Measurements from ENCODE around the gene CDIP1.

Gene CDIP1

DNA sequence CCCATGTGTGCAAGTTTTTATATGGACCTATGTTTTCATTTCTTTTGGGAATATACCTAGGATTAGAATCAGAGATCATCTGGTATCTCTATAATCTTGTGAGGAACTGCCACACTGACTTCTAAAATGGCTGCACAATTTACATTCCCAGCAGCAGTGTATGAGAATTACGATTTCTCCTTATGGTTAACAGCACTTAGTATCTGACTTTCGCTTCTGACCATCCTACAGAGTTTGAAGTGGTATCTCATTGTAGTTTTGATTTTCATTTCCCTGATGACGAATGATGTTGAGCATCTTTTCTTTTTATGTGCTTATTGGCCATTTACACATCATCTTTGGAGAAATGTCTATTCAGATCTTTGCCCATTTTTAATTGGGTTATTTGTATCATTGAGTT, 27.6 kb upstream of the CDIP1 start:
- Histone ChIP-seq H3K27me3 (ENCODE audit: control insufficient read depth, insufficient read depth, low read length) (peaks cover 39% of the 10 kb centered on the region), H3K9ac (ENCODE audit: low read depth, low read length) (no peak overlapping the region), H3K4me1 (ENCODE audit: control insufficient read depth, insufficient read depth, low read length) (no peaks in the 10 kb centered on the region), H3K4me3 (ENCODE audit: low read length) (no peak overlapping the region), H3K4me2 (ENCODE audit: low read length) (no peak overlapping the region), H3K36me3 (ENCODE audit: insufficient read depth, low read length) (no peaks in the 10 kb centered on the region), H3K9me3 (replicated peaks; ENCODE audit: low read length) (no peaks in the 10 kb centered on the region)

DNA sequence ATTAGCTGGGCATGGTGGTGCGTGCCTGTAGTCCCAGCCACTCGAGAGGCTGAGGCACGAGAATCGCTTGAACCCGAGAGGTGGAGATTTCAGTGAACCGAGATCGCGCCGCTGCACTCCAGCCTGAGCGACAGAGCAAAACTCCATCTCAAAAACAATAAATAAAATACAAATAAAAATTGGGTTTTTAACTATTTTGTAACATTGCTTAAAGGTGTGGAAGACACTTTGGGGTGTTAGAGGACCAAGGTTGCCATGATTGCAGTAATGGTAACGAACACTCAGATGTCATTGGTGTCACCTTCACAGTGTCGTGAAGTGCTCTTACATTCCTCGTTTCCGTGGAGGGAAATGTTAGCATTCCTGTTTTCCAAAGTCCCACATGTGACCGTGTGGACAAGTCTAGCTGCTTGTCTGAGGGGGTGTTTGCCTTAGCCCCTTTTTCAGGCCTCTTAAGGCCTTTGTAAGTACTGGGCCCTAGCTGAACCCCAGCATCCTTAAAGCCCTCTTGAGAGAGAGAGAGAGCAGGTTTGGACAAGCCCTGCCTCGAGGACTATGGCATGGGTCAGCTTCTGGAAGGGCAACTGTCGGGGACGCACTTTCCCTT, 26.2 kb upstream of the CDIP1 start:
- Histone ChIP-seq H3K4me3 (ENCODE audit: low read length) (no peak overlapping the region), H3K27me3 (ENCODE audit: control insufficient read depth, insufficient read depth, low read length) (peaks cover 40% of the 10 kb centered on the region), H3K36me3 (ENCODE audit: insufficient read depth, low read length) (no peaks in the 10 kb centered on the region), H3K9me3 (replicated peaks; ENCODE audit: low read length) (no peaks in the 10 kb centered on the region), H3K4me2 (ENCODE audit: low read length) (no peak overlapping the region), H3K9ac (ENCODE audit: low read depth, low read length) (no peak overlapping the region), H3K4me1 (ENCODE audit: control insufficient read depth, insufficient read depth, low read length) (no peaks in the 10 kb centered on the region)

DNA sequence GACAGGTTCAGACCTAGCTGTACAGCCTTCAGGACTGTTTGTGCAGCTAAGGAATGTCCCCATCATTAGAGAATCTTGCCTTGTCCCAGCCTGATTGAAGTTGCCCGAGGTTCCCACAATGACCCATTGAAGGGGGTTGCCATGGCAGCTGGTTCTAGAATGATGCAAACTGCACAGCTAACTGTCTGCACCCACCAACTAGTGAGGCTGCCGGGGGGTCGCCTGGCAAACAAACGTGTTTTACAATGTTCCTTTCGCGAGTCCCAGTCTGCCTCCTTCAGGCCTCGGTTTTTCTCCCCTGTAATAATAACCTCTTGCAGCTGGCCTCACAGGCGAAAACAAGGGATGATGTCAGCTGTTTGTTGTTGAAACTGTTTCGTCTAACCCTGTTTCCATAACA, 23.0 kb upstream of the CDIP1 start:
- peaks cover 39% of the 10 kb centered on the region for H3K27me3 ChIP-seq (ENCODE audit: control insufficient read depth, insufficient read depth, low read length)
- no peaks in the 10 kb centered on the region for H3K9me3 ChIP-seq (replicated peaks; ENCODE audit: low read length)
- H3K4me2 ChIP-seq (ENCODE audit: low read length), result no peak overlapping the region
- H3K9ac ChIP-seq (ENCODE audit: low read depth, low read length), result no peak overlapping the region
- no peaks in the 10 kb centered on the region for H3K36me3 ChIP-seq (ENCODE audit: insufficient read depth, low read length)
- no peaks in the 10 kb centered on the region for H3K4me1 ChIP-seq (ENCODE audit: control insufficient read depth, insufficient read depth, low read length)
- H3K4me3 ChIP-seq (ENCODE audit: low read length), result no peak overlapping the region

DNA sequence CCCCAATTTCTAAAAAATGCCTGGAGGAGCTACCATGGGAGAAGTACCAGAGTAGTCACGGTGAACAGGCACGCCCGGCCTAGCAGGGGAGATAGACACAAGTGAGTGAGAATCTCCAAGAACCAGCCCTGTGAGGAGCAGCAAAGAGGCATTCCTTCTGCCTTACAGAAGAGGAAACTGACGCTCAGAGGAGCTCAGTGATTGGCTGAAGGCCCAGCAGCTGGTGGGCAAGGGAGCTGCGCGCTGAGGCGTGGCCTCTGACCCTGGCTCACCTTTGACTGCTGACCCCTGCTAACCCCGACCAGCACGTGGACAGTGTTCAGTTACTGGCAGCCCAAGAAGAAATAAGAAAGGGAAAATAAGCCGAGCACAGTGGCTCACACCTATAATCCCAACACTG, 19.4 kb upstream of the CDIP1 start:
- Histone ChIP-seq H3K27me3 (ENCODE audit: control insufficient read depth, insufficient read depth, low read length) (peaks cover 37% of the 10 kb centered on the region), H3K9ac (ENCODE audit: low read depth, low read length) (no peak overlapping the region), H3K4me1 (ENCODE audit: control insufficient read depth, insufficient read depth, low read length) (no peaks in the 10 kb centered on the region), H3K36me3 (ENCODE audit: insufficient read depth, low read length) (no peaks in the 10 kb centered on the region), H3K4me3 (ENCODE audit: low read length) (no peak overlapping the region), H3K9me3 (replicated peaks; ENCODE audit: low read length) (no peaks in the 10 kb centered on the region), H3K4me2 (ENCODE audit: low read length) (no peak overlapping the region)

DNA sequence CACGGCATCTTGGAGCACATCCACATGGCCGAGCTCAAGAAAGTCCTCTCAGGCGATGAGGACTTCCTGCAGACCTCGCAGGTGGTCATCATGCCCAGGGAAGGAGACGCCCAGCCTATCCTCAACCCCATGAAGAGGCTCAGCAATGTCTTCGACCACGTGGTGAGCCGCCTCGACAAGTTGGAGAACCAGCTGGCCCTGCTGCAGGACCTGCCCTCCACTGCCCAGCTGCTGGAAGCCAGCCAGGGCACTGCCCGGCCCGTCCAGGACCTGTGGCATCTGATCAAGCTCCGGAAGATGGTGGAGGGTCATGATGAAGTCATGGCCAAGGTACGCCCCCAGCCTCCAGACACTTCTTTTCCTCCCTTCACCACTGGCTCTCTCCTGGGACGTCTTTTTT, 18.0 kb upstream of the CDIP1 start:
- Histone ChIP-seq H3K27me3 (ENCODE audit: control insufficient read depth, insufficient read depth, low read length) (peaks cover 38% of the 10 kb centered on the region), H3K4me2 (ENCODE audit: low read length) (no peak overlapping the region), H3K36me3 (ENCODE audit: insufficient read depth, low read length) (no peaks in the 10 kb centered on the region), H3K4me3 (ENCODE audit: low read length) (no peak overlapping the region), H3K9me3 (replicated peaks; ENCODE audit: low read length) (no peaks in the 10 kb centered on the region), H3K9ac (ENCODE audit: low read depth, low read length) (no peak overlapping the region), H3K4me1 (ENCODE audit: control insufficient read depth, insufficient read depth, low read length) (no peaks in the 10 kb centered on the region)

DNA sequence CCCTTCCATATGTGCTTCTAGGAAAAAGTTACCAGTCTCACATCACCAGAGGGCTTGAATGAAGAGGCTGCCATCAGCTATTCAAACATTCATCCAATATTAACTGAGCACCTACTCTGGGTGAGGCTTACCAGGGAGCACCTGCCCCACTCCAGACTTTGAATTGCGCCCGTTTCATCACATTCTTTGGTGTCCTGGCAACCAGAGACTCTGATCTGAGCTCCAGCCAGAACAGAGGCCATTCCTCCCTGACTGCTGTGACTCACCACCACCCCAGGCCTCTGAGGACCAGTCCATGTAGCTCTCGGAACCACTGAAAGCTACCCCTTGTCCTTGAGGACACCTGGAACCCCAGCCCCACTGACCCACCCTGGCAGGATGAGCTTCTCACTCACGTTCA, 17.5 kb upstream of the CDIP1 start, which contains the start of gene C16orf96:
Gene C16orf96, plus strand, starts transcription at position 229 of the 400 bp plus-strand sequence. Its CDS starts 150 bp downstream, at position 379.
- peaks cover 33% of the 10 kb centered on the region for H3K27me3 ChIP-seq (ENCODE audit: control insufficient read depth, insufficient read depth, low read length)
- no peaks in the 10 kb centered on the region for H3K9me3 ChIP-seq (replicated peaks; ENCODE audit: low read length)
- no peak within 1 kb of the TSS for H3K4me2 ChIP-seq (ENCODE audit: low read length)
- no peaks in the 10 kb centered on the region for H3K4me1 ChIP-seq (ENCODE audit: control insufficient read depth, insufficient read depth, low read length)
- no peak within 1 kb of the TSS for H3K9ac ChIP-seq (ENCODE audit: low read depth, low read length)
- no peak within 1 kb of the TSS for H3K4me3 ChIP-seq (ENCODE audit: low read length)
- H3K36me3 ChIP-seq (ENCODE audit: insufficient read depth, low read length), result no peaks in the 10 kb centered on the region

DNA sequence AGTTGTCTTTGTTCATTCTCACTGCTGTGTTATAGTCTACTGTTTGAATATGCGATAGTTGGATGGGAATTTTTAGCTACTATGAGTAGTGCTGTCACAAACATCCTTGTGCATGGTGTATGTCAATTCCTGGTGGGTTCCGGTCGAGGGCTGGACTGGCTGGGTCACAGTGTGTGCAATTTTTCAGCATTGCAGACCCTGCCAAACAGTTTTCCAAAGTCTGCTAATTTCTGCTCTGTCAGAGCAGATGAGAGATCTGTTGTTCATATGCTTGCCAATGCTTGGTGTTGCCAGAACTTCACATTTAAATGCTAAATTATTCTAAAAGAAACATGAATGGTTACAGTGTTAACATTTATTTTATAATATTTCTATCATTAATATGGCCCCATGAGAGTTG, 14.0 kb upstream of the CDIP1 start:
- Histone ChIP-seq H3K36me3 (ENCODE audit: insufficient read depth, low read length) (no peaks in the 10 kb centered on the region), H3K9me3 (replicated peaks; ENCODE audit: low read length) (no peaks in the 10 kb centered on the region), H3K4me3 (ENCODE audit: low read length) (no peak overlapping the region), H3K4me2 (ENCODE audit: low read length) (no peak overlapping the region), H3K9ac (ENCODE audit: low read depth, low read length) (no peak overlapping the region), H3K27me3 (ENCODE audit: control insufficient read depth, insufficient read depth, low read length) (peaks cover 41% of the 10 kb centered on the region), H3K4me1 (ENCODE audit: control insufficient read depth, insufficient read depth, low read length) (no peaks in the 10 kb centered on the region)

DNA sequence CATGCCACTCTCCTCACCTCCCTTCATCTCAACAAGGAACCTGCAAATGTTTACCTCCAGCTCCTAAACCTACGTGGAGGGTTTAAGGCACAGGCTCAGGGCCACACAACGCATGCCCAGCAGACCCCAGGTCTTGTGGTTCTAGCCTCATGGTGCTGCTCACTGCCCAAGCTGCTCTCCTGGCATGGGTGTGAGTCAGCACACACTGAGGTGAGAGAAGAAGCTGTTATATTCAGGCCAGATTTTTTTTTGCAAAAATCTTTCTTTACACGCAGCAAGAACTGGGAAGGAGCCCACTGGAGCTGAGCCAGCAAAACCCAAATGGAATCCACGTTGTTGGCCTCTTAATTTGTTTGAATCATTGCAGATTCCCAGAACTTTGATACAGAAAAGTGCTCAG, 12.0 kb upstream of the CDIP1 start:
- Histone ChIP-seq H3K4me1 (ENCODE audit: control insufficient read depth, insufficient read depth, low read length) (no peaks in the 10 kb centered on the region), H3K4me3 (ENCODE audit: low read length) (no peak overlapping the region), H3K9ac (ENCODE audit: low read depth, low read length) (no peak overlapping the region), H3K27me3 (ENCODE audit: control insufficient read depth, insufficient read depth, low read length) (peaks cover 32% of the 10 kb centered on the region), H3K36me3 (ENCODE audit: insufficient read depth, low read length) (no peaks in the 10 kb centered on the region), H3K9me3 (replicated peaks; ENCODE audit: low read length) (no peaks in the 10 kb centered on the region), H3K4me2 (ENCODE audit: low read length) (no peak overlapping the region)

DNA sequence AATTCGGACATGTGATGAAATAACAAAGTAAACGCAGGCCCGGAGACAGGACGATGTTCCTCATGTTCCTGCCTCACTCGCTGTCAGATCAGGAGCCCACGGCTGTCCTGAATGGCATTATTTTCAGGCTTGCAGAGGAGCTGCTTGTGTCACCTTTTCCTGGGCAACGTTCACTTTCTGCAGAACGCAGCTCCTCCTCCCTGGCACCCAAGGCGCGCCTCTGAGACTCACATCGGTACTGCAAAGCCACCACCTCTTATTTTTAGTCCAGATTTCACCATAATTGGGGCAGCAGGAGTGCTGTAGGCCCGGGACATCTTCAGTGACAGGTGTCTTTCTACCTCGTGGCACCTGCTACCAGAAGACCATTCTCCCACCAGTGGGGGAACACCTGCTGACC, 9.6 kb upstream of the CDIP1 start:
- H3K9ac ChIP-seq (ENCODE audit: low read depth, low read length), result no peak overlapping the region
- peaks cover 22% of the 10 kb centered on the region for H3K27me3 ChIP-seq (ENCODE audit: control insufficient read depth, insufficient read depth, low read length)
- H3K4me2 ChIP-seq (ENCODE audit: low read length), result no peak overlapping the region
- no peak overlapping the region for H3K4me3 ChIP-seq (ENCODE audit: low read length)
- H3K4me1 ChIP-seq (ENCODE audit: control insufficient read depth, insufficient read depth, low read length), result no peaks in the 10 kb centered on the region
- no peaks in the 10 kb centered on the region for H3K36me3 ChIP-seq (ENCODE audit: insufficient read depth, low read length)
- H3K9me3 ChIP-seq (replicated peaks; ENCODE audit: low read length), result no peaks in the 10 kb centered on the region

DNA sequence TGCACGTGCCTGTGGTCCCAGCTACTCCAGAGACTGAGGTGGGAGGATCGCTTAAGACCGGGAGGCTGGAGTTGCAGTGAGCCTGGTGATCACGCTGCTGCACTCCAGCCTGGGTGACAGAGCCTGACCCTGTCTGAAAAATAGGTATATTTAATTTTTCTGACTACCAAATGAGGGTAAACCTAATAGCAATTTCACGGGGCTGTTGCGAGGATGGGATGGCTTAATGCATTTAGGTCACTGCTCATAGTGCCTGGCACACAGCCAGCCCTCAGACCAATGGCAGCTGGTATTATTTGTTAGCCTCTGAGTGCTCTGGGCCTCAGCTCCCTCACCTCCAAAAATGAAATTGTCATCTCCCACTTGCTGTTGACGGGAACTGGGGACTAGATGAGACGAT, 5.9 kb upstream of the CDIP1 start:
- H3K27me3 ChIP-seq (ENCODE audit: control insufficient read depth, insufficient read depth, low read length), result peaks cover 6% of the 10 kb centered on the region

DNA sequence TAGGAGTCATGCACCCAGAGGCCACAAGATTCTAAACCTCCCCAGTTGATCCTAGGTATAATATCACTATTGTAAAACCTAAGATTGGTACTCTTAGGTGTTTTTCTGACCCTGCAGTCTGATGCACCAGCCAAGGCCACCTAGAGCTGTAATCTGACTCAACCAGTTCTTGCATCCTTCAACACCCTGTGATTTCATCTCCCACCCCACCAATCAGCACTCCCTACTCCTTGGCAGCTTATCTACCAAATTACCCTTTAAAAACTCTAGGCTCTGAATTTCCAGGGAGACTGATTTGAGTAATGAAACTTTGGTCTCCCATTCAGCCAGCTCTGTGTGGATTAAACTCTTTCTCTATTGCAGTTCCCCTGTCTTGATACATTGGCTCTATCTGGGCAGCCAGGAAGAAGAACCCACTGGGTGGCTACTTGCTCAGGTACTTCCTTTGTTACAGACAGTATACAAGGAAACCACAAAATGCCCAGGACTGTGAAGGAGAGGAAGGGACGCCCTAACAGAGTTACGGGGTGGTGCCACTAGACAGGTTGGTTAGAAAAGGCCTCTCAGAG, 1.2 kb upstream of the CDIP1 start:
- Histone ChIP-seq H3K4me2 (ENCODE audit: low read length) (no peak overlapping the region), H3K9ac (ENCODE audit: low read depth, low read length) (no peak overlapping the region), H3K4me3 (ENCODE audit: low read length) (no peak overlapping the region), H3K4me1 (ENCODE audit: control insufficient read depth, insufficient read depth, low read length) (peaks cover 4% of the 10 kb centered on the region), H3K36me3 (ENCODE audit: insufficient read depth, low read length) (no peaks in the 10 kb centered on the region), H3K9me3 (replicated peaks; ENCODE audit: low read length) (peaks cover 4% of the 10 kb centered on the region), H3K27me3 (ENCODE audit: control insufficient read depth, insufficient read depth, low read length) (peaks cover 3% of the 10 kb centered on the region)

More for the DNA sequence above, 5.9 kb upstream of the CDIP1 start:
- Histone ChIP-seq H3K9me3 (replicated peaks; ENCODE audit: low read length) (no peaks in the 10 kb centered on the region), H3K36me3 (ENCODE audit: insufficient read depth, low read length) (no peaks in the 10 kb centered on the region), H3K9ac (ENCODE audit: low read depth, low read length) (no peak overlapping the region), H3K4me2 (ENCODE audit: low read length) (no peak overlapping the region), H3K4me3 (ENCODE audit: low read length) (no peak overlapping the region), H3K4me1 (ENCODE audit: control insufficient read depth, insufficient read depth, low read length) (no peaks in the 10 kb centered on the region)
